SU-DHL-6 (cell line): ENCODE data around the gene F8A3.
"Not testable (repeated sequence)": the region's sequence is repeated elsewhere in the genome, so short reads cannot be mapped to it uniquely, and the experiment has no call there.

ENCODE experiments used
- EZH2phosphoT487 ChIP-seq: fragments of 200-600 bp; sonication (generic), shearing (Covaris generic); conservative IDR thresholded peaks from 2 replicates; pipeline ENCODE4 v1.6.1; 2018; ENCODE audit warnings: mild to moderate bottlenecking, antibody characterized with exemption, low read length, moderate library complexity, mixed read lengths
- TF ChIP-seq, protein P1 (sequence below): fragments of 200-600 bp; sonication (generic); IDR thresholded peaks from one replicate; pipeline ENCODE4 v1.5.1; 2017; ENCODE audit warnings: antibody characterized with exemption, mild to moderate bottlenecking, low read length, moderate library complexity; ENCODE audit not compliant: insufficient read depth, poor library complexity, severe bottlenecking

DNA sequence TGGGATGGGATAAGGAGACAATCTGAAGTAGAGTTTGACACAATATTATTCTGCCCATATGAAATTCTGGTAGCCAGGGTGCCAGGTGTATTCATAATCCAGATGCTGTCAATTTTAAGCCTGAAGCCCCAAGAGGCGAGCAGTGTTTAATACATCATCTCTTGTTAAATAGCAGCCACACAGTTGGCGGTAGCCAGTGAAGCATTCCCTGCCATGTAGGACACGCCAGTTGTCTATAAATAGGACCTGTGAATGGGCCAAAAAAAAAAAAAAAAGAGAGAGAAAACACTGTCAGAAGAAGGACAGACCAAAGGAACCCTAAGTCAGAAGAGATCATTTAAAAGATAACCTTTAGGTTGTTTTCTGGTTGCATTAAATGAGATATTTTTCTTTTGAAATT is 33.0 kb upstream of the F8A3 start:
- TF ChIP-seq, protein P1, sequence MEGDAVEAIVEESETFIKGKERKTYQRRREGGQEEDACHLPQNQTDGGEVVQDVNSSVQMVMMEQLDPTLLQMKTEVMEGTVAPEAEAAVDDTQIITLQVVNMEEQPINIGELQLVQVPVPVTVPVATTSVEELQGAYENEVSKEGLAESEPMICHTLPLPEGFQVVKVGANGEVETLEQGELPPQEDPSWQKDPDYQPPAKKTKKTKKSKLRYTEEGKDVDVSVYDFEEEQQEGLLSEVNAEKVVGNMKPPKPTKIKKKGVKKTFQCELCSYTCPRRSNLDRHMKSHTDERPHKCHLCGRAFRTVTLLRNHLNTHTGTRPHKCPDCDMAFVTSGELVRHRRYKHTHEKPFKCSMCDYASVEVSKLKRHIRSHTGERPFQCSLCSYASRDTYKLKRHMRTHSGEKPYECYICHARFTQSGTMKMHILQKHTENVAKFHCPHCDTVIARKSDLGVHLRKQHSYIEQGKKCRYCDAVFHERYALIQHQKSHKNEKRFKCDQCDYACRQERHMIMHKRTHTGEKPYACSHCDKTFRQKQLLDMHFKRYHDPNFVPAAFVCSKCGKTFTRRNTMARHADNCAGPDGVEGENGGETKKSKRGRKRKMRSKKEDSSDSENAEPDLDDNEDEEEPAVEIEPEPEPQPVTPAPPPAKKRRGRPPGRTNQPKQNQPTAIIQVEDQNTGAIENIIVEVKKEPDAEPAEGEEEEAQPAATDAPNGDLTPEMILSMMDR = not testable (repeated sequence)
- not testable (repeated sequence) for TF ChIP-seq EZH2phosphoT487
